Measurements from ENCODE around the gene NDUFV1. TPM values are rescaled to one million over a fixed set of nuclear protein-coding genes. Genes with fewer than 3 reads are reported as not detected.
A peak's percentile ranks its signal among the peaks of the same experiment; 100 is the strongest.
"Not testable (repeated sequence)": the region's sequence is repeated elsewhere in the genome, so short reads cannot be mapped to it uniquely, and the experiment has no call there.

Gene NDUFV1
- total RNA-seq, 1 donor from 2014 or later: 180 TPM

- TF ChIP-seq CTCF (IDR thresholded peaks at IDR 0.05; ENCODE audit: unreplicated experiment): no peak
- Mint-ChIP-seq H3K36me3 (peaks cover 30% of the 10 kb centered on the region), H3K27ac (peak overlapping the region; percentile 93), H3K4me3 (peak overlapping the region; percentile 85), H3K9me3 (no peaks in the 10 kb centered on the region), H3K4me1 (peaks cover 52% of the 10 kb centered on the region), H3K27me3 (ENCODE audit: low read depth) (peaks cover 5% of the 10 kb centered on the region)
- peak in 1 of 2 experiments; percentile 62 for DNase-seq (ENCODE audit: low spot score in 2 of 2, unreplicated experiment in 2 of 2)
Observed at GRCh38 chr11:67584205-67584880, 22.4 kb upstream of the NDUFV1 start.

DNA sequence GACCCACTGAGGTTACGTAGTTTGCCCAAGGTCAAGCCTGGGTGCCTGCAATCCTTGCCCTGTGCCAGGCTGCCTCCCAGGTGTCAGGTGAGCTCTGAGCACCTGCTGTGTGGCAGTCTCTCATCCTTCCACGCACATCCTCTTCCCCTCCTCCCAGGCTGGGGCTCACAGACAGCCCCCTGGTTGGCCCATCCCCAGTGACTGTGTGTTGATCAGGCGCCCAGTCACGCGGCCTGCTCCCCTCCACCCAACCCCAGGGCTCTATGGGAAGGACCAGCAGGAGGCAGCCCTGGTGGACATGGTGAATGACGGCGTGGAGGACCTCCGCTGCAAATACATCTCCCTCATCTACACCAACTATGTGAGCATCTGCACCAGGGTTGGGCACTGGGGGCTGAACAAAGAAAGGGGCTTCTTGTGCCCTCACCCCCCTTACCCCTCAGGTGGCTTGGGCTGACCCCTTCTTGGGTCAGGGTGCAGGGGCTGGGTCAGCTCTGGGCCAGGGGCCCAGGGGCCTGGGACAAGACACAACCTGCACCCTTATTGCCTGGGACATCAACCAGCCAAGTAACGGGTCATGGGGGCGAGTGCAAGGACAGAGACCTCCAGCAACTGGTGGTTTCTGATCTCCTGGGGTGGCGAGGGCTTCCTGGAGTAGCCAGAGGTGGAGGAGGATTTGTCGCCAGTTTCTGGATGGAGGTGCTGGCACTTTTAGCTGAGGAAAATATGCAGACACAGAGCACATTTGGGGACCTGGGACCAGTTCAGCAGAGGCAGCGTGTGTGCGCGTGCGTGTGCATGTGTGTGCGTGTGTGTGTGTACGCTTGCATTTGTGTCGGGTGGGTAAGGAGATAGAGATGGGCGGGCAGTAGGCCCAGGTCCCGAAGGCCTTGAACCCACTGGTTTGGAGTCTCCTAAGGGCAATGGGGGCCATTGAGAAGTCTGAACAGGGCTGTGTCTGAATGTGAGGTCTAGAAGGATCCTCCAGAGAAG, 21.6 kb upstream of the NDUFV1 start:
- H3K36me3 Mint-ChIP-seq: peaks cover 35% of the 10 kb centered on the region
- H3K27ac Mint-ChIP-seq: peak overlapping the region; percentile 93
- H3K4me3 Mint-ChIP-seq: peak overlapping the region; percentile 85
- no peak for DNase-seq (ENCODE audit: low spot score in 2 of 2, unreplicated experiment in 2 of 2)
- TF ChIP-seq CTCF (IDR thresholded peaks at IDR 0.05; ENCODE audit: unreplicated experiment): no peak
- peaks cover 47% of the 10 kb centered on the region for H3K4me1 Mint-ChIP-seq
- H3K9me3 Mint-ChIP-seq: no peaks in the 10 kb centered on the region
- H3K27me3 Mint-ChIP-seq (ENCODE audit: low read depth): peaks cover 5% of the 10 kb centered on the region

DNA sequence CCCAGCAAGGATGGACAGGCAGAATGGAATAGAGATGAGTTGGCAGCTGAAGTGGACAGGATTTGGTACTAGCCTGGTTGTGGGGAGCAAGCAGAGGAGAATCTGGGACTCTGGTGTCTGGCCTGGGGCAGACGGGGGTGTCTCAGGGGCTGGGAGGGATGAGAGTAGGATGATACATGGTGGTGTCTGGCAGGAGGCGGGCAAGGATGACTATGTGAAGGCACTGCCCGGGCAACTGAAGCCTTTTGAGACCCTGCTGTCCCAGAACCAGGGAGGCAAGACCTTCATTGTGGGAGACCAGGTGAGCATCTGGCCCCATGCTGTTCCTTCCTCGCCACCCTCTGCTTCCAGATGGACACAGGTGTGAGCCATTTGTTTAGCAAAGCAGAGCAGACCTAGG, 20.8 kb upstream of the NDUFV1 start:
- H3K4me3 Mint-ChIP-seq: peak overlapping the region; percentile 85
- no peak for TF ChIP-seq CTCF (IDR thresholded peaks at IDR 0.05; ENCODE audit: unreplicated experiment)

GRCh38 chr11:67586568-67587250, 20.0 kb upstream of the NDUFV1 start:
- H3K27me3 Mint-ChIP-seq (ENCODE audit: low read depth): peaks cover under 1% of the 10 kb centered on the region
- no peak for TF ChIP-seq CTCF (IDR thresholded peaks at IDR 0.05; ENCODE audit: unreplicated experiment)
- H3K4me1 Mint-ChIP-seq: peaks cover 34% of the 10 kb centered on the region
- no peak for DNase-seq (ENCODE audit: low spot score in 2 of 2, unreplicated experiment in 2 of 2)
- H3K27ac Mint-ChIP-seq: peak overlapping the region; percentile 79
- H3K36me3 Mint-ChIP-seq: peaks cover 35% of the 10 kb centered on the region
- peak overlapping the region; percentile 85 for H3K4me3 Mint-ChIP-seq
- H3K9me3 Mint-ChIP-seq: no peaks in the 10 kb centered on the region

More for the DNA sequence above, 20.8 kb upstream of the NDUFV1 start:
- Mint-ChIP-seq H3K27ac (peak overlapping the region; percentile 57), H3K9me3 (no peaks in the 10 kb centered on the region), H3K4me1 (peaks cover 42% of the 10 kb centered on the region), H3K36me3 (peaks cover 35% of the 10 kb centered on the region), H3K27me3 (ENCODE audit: low read depth) (peaks cover 2% of the 10 kb centered on the region)
- DNase-seq (ENCODE audit: low spot score in 2 of 2, unreplicated experiment in 2 of 2): no peak

GRCh38 chr11:67588136-67588503, 18.6 kb upstream of the NDUFV1 start:
- Mint-ChIP-seq H3K36me3 (peaks cover 35% of the 10 kb centered on the region), H3K27ac (peak overlapping the region; percentile 7), H3K27me3 (ENCODE audit: low read depth) (no peaks in the 10 kb centered on the region), H3K4me1 (peaks cover 24% of the 10 kb centered on the region), H3K4me3 (no peak overlapping the region), H3K9me3 (no peaks in the 10 kb centered on the region)
- DNase-seq (ENCODE audit: low spot score in 2 of 2, unreplicated experiment in 2 of 2): no peak
- no peak for TF ChIP-seq CTCF (IDR thresholded peaks at IDR 0.05; ENCODE audit: unreplicated experiment)

DNA sequence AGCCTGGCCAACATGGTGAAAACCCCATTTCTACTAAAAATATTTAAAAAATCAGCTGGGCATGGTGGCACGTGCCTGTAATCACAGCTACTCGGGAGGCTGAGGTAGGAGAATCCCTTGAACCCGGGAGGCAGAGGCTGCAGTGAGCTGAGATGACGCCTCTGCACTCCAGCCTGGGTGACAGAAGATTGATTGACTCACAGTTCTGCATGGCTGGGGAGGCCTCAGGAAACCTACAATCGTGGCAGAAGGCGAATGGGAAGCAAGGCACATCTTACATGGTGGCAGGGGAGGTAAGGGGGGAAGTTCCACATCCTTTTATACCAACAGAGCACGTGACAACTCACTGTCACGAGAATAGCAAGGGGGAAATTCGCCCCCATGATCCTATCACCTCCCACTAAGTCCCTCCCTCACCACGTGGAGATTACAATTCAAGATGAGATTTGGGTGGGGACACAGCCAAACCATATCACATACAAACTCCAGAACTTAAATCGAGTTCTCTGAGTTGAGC, 17.8 kb upstream of the NDUFV1 start:
- H3K9me3 Mint-ChIP-seq; H3K27me3 Mint-ChIP-seq (ENCODE audit: low read depth); H3K27ac Mint-ChIP-seq; H3K4me3 Mint-ChIP-seq; DNase-seq (ENCODE audit: low spot score in 2 of 2, unreplicated experiment in 2 of 2): not testable (repeated sequence)
- H3K4me1 Mint-ChIP-seq: peaks cover 25% of the 10 kb centered on the region
- H3K36me3 Mint-ChIP-seq: peaks cover 35% of the 10 kb centered on the region
